Panc1 (cell line): ENCODE results near the gene DGKG. TPM values are rescaled to one million over a fixed set of nuclear protein-coding genes. Genes with fewer than 3 reads are reported as not detected.

Source experiments
- ATAC-seq: fragments of 200-7000 bp; cut with Tn5 transposase; 2 replicates; pipeline ENCODE4 v1.9.1; 2020; ENCODE audit warnings: mild to moderate bottlenecking, moderate library complexity
- BruUV-seq: library from RNA; stranded (reverse); fragments of 400-500 nt; replicated peaks from 2 replicates; lab custom pipeline; 2021; lab: Mats Ljungman, UMichigan
- CTCF ChIA-PET: fragments of 300-600 bp; sonication (Branson Sonifier 250); formaldehyde crosslinking; loops from one replicate; lab custom pipeline; 2022; ENCODE audit warnings: antibody characterized with exemption; lab: Charles Lee
- POLR2A ChIA-PET: fragments of 300-600 bp; sonication (Branson Sonifier 250); formaldehyde crosslinking; loops from one replicate; lab custom pipeline; 2022; ENCODE audit warnings: antibody characterized with exemption; lab: Charles Lee
- DNase-seq: peaks from one replicate; pipeline ENCODE4 v3.0.0-alpha.2; 2010; ENCODE audit warnings: low read depth, low spot score
- H3K27ac ChIP-seq: 2 replicates; pipeline ENCODE4 v1.5.1; 2011; ENCODE audit warnings: mild to moderate bottlenecking, low read length, inconsistent platforms
- H3K27me3 ChIP-seq: fragments of 200-500 bp; sonication (Bioruptor generic); 2 replicates; pipeline ENCODE4 v1.6.0; 2014; ENCODE audit warnings: low read length, inconsistent platforms; ENCODE audit not compliant: control insufficient read depth, insufficient read depth
- H3K36me3 ChIP-seq: fragments of 200-500 bp; sonication (Bioruptor generic); 2 replicates; pipeline ENCODE4 v1.5.1; 2014; ENCODE audit warnings: inconsistent platforms, mild to moderate bottlenecking, low read length, moderate library complexity; ENCODE audit not compliant: control insufficient read depth, insufficient read depth
- H3K4me1 ChIP-seq: 2 replicates; pipeline ENCODE4 v1.5.1; 2011; ENCODE audit warnings: inconsistent platforms, mild to moderate bottlenecking, low read length, moderate library complexity; ENCODE audit not compliant: control insufficient read depth, insufficient read depth
- H3K4me3 ChIP-seq, 2 experiments: 2 replicates each; pipeline ENCODE4 v1.5.1; 2011 to 2012; ENCODE audit warnings: low read depth in 2 of 2, low read length in 2 of 2, mild to moderate bottlenecking in 2 of 2, inconsistent platforms in 1 of 2, moderate library complexity in 1 of 2
- H3K9me3 ChIP-seq: fragments of 200-500 bp; sonication (Bioruptor generic); 2 replicates; pipeline ENCODE4 v1.5.1; 2014; ENCODE audit warnings: low read depth, mild to moderate bottlenecking, inconsistent platforms, low read length, moderate library complexity; ENCODE audit not compliant: control insufficient read depth, insufficient read depth
- CTCF ChIP-seq: fragments of 450-650 bp; IDR thresholded peaks from 2 replicates; pipeline ENCODE4 v1.5.1; 2017; ENCODE audit warnings: mild to moderate bottlenecking
- POLR2AphosphoS5 ChIP-seq: IDR thresholded peaks from 2 replicates; pipeline ENCODE4 v1.6.1; 2012; ENCODE audit warnings: mild to moderate bottlenecking, low read depth, low read length, moderate library complexity
- REST ChIP-seq, 2 experiments: IDR thresholded peaks; 2 replicates each; pipeline ENCODE4 v1.6.1; 2011 to 2012; ENCODE audit warnings: low read depth in 2 of 2, control low read depth in 1 of 2, low read length in 1 of 2, mild to moderate bottlenecking in 1 of 2, moderate library complexity in 1 of 2; ENCODE audit not compliant: insufficient read depth in 1 of 2
- SIN3A ChIP-seq: IDR thresholded peaks from 2 replicates; pipeline ENCODE4 v1.6.1; 2012; ENCODE audit warnings: low read depth, mild to moderate bottlenecking, low read length, moderate library complexity, borderline replicate concordance; ENCODE audit not compliant: insufficient read depth
- TCF7L2 ChIP-seq: IDR thresholded peaks from 2 replicates; pipeline ENCODE4 v1.6.1; 2011; ENCODE audit warnings: mild to moderate bottlenecking, low read depth, low read length, inconsistent platforms
- in situ Hi-C: cut with HindIII; loops from 2 replicates; pipeline ENCODE4 v1.10.0; 2016; ENCODE audit warnings: low sequenced_read_pairs, low pct_unique_long_range_greater_than_20kb
- intact Hi-C: fragments of 100-400 bp; cut with micrococcal nuclease; formaldehyde crosslinking; loops from one replicate; pipeline ENCODE4 v1.10.0; 2022; ENCODE audit not compliant: unreplicated experiment
- total RNA-seq: library from RNA; stranded (reverse); gene quantifications from one replicate; pipeline ENCODE4 v1.2.1, GENCODE V29; 2021; ENCODE audit not compliant: unreplicated experiment

DGKG gene
- total RNA-seq, 1 experiment from 2014 or later: 0.46 TPM

- no peaks in the 10 kb centered on the region for H3K9me3 ChIP-seq
- intact Hi-C loops (no loop called here), in situ Hi-C loops (no loop called here)
- POLR2A ChIA-PET: no interaction called here
- no peak overlapping the region for H3K27ac ChIP-seq
- no peaks in the 10 kb centered on the region for H3K36me3 ChIP-seq
- no peak overlapping the region for H3K4me3 ChIP-seq
- CTCF ChIA-PET: interaction anchor here (0.6 kb wide), 1 partner anchor 220 kb away, joined by 3 read pairs; no protein-coding TSS in a partner anchor
- no peak for DNase-seq
- no peak for ATAC-seq
- BruUV-seq: no TSS peak
- no peak for TF ChIP-seq POLR2AphosphoS5
- TF ChIP-seq TCF7L2: no peak
- no peak for TF ChIP-seq REST (IDR thresholded peaks at IDR 0.05; ENCODE audit: insufficient read depth in 1 of 2, low read depth in 2 of 2, low read length in 1 of 2)
- no peak for TF ChIP-seq CTCF
- TF ChIP-seq SIN3A: no peak
- peaks cover under 1% of the 10 kb centered on the region; the same call in 1 of the 2 replicates for H3K27me3 ChIP-seq
- H3K4me1 ChIP-seq: no peaks in the 10 kb centered on the region
Observed at GRCh38 chr3:186207515-186207914, 154.5 kb downstream of the DGKG start.

GRCh38 chr3:186200726-186201125 is 161.3 kb downstream of the DGKG start:
- in situ Hi-C loops: no loop called here
- H3K27me3 ChIP-seq: peaks cover 12% of the 10 kb centered on the region; the same call in 1 of the 2 replicates

More at GRCh38 chr3:186200726-186201125, 161.3 kb downstream of the DGKG start:
- Histone ChIP-seq H3K4me3 (no peak overlapping the region), H3K9me3 (no peaks in the 10 kb centered on the region), H3K4me1 (no peaks in the 10 kb centered on the region), H3K36me3 (no peaks in the 10 kb centered on the region), H3K27ac (no peak overlapping the region)
- intact Hi-C loops: no loop called here
- no TSS peak for BruUV-seq
- TF ChIP-seq SIN3A (no peak), CTCF (no peak), TCF7L2 (no peak), POLR2AphosphoS5 (no peak)
- no peak for ATAC-seq
- DNase-seq: no peak
- ChIA-PET POLR2A (no interaction called here), CTCF (no interaction called here)
